Common myeloid progenitor, CD34-positive (primary cell): Measurements from ENCODE around the gene C1orf50.
"Not testable (repeated sequence)": the region's sequence is repeated elsewhere in the genome, so short reads cannot be mapped to it uniquely, and the experiment has no call there.

ENCODE experiments used
- CTCF ChIA-PET: fragments of 350-600 bp; sonication (Branson Sonifier 250); formaldehyde crosslinking; loops from one replicate; lab custom pipeline; 2021; ENCODE audit warnings: antibody characterized with exemption; lab: Charles Lee
- POLR2A ChIA-PET: fragments of 350-600 bp; sonication (Branson Sonifier 250); formaldehyde crosslinking; loops from one replicate; lab custom pipeline; 2021; ENCODE audit warnings: antibody characterized with exemption; lab: Charles Lee
- DNase-seq, 3 donors: peaks; one replicate each; pipeline versions ENCODE4 v3.0.0 to v3.0.0-alpha.2; 2013
- H3K27ac ChIP-seq, 2 experiments: 1 replicate in 1 of 2; 2 replicates in 1 of 2; pipeline ENCODE4 v1.7.0; 2013; ENCODE audit warnings: inconsistent platforms in 2 of 2, low read length in 2 of 2, mild to moderate bottlenecking in 2 of 2, low read depth in 1 of 2, moderate library complexity in 1 of 2; ENCODE audit not compliant: severe bottlenecking in 2 of 2, insufficient read depth in 1 of 2, poor library complexity in 1 of 2
- H3K27me3 ChIP-seq, 5 experiments: replicated peaks in 2 of 5; 1 replicate in 3 of 5; 2 replicates in 2 of 5; pipeline versions ENCODE4 v1.6.1 to v1.7.0; 2013; ENCODE audit warnings: low read length in 4 of 5, mild to moderate bottlenecking in 2 of 5, moderate library complexity in 2 of 5, inconsistent platforms in 1 of 5; ENCODE audit not compliant: insufficient read depth in 5 of 5, control insufficient read depth in 4 of 5
- H3K36me3 ChIP-seq, 4 experiments: 1 replicate in 2 of 4; 2 replicates in 2 of 4; pipeline versions ENCODE4 v1.6.1 to v1.7.0; 2013; ENCODE audit warnings: low read length in 3 of 4, control low read depth in 1 of 4, mild to moderate bottlenecking in 1 of 4; ENCODE audit not compliant: control insufficient read depth in 4 of 4, insufficient read depth in 4 of 4
- H3K4me1 ChIP-seq, 4 experiments: 1 replicate in 3 of 4; 2 replicates in 1 of 4; pipeline versions ENCODE4 v1.6.1 to v1.7.1; 2013; ENCODE audit warnings: low read length in 3 of 4, mild to moderate bottlenecking in 3 of 4, control low read depth in 1 of 4, inconsistent platforms in 1 of 4, moderate library complexity in 1 of 4; ENCODE audit not compliant: control insufficient read depth in 4 of 4, insufficient read depth in 4 of 4; ENCODE audit errors: control extremely low read depth in 1 of 4
- H3K4me3 ChIP-seq, 7 experiments: 1 replicate in 4 of 7; 2 replicates in 3 of 7; pipeline versions ENCODE4 v1.5.1 to v1.7.0; 2013; ENCODE audit warnings: mild to moderate bottlenecking in 7 of 7, low read length in 6 of 7, moderate library complexity in 6 of 7, inconsistent platforms in 2 of 7, low read depth in 2 of 7, control low read depth in 1 of 7; ENCODE audit not compliant: insufficient read depth in 4 of 7, control insufficient read depth in 1 of 7; ENCODE audit errors: extremely low read depth in 1 of 7
- H3K9me3 ChIP-seq, 5 experiments: 1 replicate in 4 of 5; 2 replicates in 1 of 5; pipeline versions ENCODE4 v1.6.1 to v1.7.1; 2013; ENCODE audit warnings: low read length in 4 of 5, mild to moderate bottlenecking in 2 of 5, inconsistent platforms in 1 of 5, low read depth in 1 of 5, moderate library complexity in 1 of 5; ENCODE audit not compliant: control insufficient read depth in 4 of 5, insufficient read depth in 2 of 5; ENCODE audit errors: control extremely low read depth in 1 of 5
- WGBS: methylation state at CpG from one replicate; pipeline ENCODE4 v1.1.5; 2013; ENCODE audit not compliant: insufficient coverage; 5-methylcytosine and 5-hydroxymethylcytosine counted together

C1orf50 gene

GRCh38 chr1:42806593-42806992 is 39.5 kb downstream of the C1orf50 start:
- H3K4me3 ChIP-seq, result no peak overlapping the region
- CTCF ChIA-PET, result interaction anchor here (2.9 kb wide), 1 partner anchor 10 kb away, joined by 10 read pairs; the partner anchor contains the start of genes ERMAP and SVBP
- no peak overlapping the region for H3K27ac ChIP-seq
- no peaks in the 10 kb centered on the region for H3K27me3 ChIP-seq
- no peak for DNase-seq
- 100% methylated on average over 1 of the region's 5 CpGs for WGBS
- POLR2A ChIA-PET, result no interaction called here
- H3K9me3 ChIP-seq, result peaks cover 0 to 5% (median 0%) of the 10 kb centered on the region in 5 experiments
- H3K4me1 ChIP-seq, result no peaks in the 10 kb centered on the region
- H3K36me3 ChIP-seq, result peaks cover 2 to 12% (median 10%) of the 10 kb centered on the region in 4 experiments

- Histone ChIP-seq H3K4me1 (no peaks in the 10 kb centered on the region), H3K4me3 (no peak overlapping the region), H3K27ac (no peak overlapping the region), H3K9me3 (peaks cover 0 to 5% (median 0%) of the 10 kb centered on the region in 5 experiments), H3K36me3 (peaks cover 2 to 12% (median 10%) of the 10 kb centered on the region in 4 experiments), H3K27me3 (no peaks in the 10 kb centered on the region)
- ChIA-PET CTCF (interaction anchor here (2.9 kb wide), 1 partner anchor 10 kb away, joined by 10 read pairs; the partner anchor contains the start of genes ERMAP and SVBP), POLR2A (no interaction called here)
- DNase-seq, result no peak
Observed at GRCh38 chr1:42807056-42807668, 40.1 kb downstream of the C1orf50 start.

DNA sequence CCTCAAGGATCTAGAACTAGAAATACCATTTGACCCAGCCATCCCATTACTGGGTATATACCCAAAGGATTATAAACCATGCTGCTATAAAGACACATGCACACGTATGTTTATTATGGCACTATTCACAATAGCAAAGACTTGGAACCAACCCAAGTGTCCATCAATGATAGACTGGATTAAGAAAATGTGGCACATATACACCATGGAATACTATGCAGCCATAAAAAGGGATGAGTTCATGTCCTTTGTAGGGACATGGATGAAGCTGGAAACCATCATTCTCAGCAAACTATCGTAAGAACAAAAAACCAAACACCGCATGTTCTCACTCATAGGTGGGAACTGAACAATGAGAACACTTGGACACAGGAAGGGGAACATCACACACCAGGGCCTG is 47.8 kb downstream of the C1orf50 start:
- H3K27me3 ChIP-seq, H3K36me3 ChIP-seq, CTCF ChIA-PET, DNase-seq, H3K4me3 ChIP-seq, POLR2A ChIA-PET, H3K27ac ChIP-seq, H3K9me3 ChIP-seq: not testable (repeated sequence)
- peaks cover 10 to 21% (median 16%) of the 10 kb centered on the region in 4 experiments for H3K4me1 ChIP-seq
- no CpG with 5 or more reads among the region's 3 CpGs for WGBS

DNA sequence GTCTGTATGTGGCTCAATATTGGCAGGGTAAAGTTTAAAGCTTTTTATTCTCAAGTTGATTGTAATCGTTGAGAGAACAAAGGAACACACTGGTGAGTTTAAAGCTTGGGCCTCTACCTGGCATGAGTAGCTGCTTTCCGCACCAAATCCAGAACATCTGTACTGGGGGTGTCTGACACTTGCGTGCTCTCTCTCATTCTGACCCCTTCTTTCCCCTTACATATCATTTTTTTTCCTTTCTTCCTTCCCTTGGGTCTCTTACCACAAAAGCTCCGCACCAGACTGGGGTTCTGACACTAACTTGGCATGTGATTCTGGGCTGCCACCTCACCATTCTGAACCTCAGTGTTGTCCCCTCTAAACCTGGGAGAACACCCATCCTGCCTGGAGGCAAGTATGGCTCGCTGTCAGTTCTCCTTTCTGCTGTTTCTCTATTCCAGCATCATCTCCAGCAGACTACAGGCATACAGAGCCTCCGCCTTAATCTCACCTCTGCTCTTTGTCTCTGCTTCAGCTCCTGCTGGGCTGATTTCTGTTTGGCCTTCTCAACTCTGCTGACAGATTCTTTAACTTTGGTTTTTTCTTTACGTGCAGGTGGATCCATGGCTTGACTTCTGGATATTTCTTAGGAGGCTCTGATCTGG is 49.0 kb downstream of the C1orf50 start:
- peak; percentile 8 to 55 (median 42) for DNase-seq
- CTCF ChIA-PET, result interaction anchor here (1.4 to 2.7 kb wide), 2 partner anchors 8 to 259 kb away, joined by 3 to 10 read pairs; no protein-coding TSS in a partner anchor
- 28% methylated on average over 6 of the region's 7 CpGs for WGBS

DNA sequence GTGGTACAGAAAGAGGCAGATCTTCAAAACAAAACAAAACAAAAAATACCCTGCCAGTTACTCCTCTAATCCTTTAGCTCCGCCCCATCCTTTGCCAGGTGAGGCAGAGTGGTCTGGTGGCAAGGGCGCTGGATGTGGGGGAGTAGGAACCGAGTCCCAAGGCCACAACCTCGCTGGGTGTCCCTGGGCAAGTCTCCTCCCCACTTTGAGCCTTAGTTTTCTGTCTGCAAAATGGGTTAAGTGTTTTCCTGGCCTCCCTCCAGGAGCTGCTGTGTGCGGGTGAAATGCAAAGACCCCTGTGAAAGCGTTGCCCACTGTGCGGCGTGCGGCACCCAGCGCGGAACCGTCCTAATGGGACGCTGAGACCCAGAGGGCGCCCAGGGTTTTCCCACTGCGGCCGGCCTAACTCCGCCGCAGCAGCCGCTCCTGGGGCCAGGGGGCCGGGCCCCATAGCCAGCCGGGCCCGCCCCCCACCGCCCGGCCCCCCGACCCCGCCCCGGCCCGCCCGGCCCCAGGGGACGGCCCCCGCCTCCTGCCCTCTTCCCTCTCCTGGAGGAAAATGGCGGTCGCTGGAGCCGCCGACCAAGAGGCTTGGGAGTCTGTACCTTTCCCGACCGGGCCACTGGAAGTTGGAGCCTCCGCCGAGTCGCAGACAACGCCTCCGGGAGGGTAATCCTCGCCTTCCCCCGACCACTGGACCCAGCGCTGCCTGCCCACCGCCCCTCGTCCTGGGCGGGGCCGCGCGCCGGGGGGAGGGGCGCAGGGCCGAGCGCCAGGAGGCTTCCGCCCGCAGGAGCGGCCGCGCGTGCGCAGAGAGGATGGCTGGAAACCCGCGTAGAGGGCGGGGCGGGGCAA is 49.8 kb downstream of the C1orf50 start, which contains the start of the genes ERMAP and SVBP:
Gene ERMAP, plus strand, starts transcription at position 538 of the 855 bp plus-strand sequence. CDS start 13,327 bp downstream, outside the sequence.
Gene SVBP, minus strand, starts transcription at position 813 of the 855 bp plus-strand sequence. CDS start 853 bp downstream, outside the sequence.
- peaks cover 0 to 6% (median 0%) of the 10 kb centered on the region in 4 experiments for H3K36me3 ChIP-seq
- H3K4me3 ChIP-seq, result peak within 1 kb of the TSS; percentile 79 to 91 (median 82)
- CTCF ChIA-PET, result interaction anchor here (0.6 to 2.7 kb wide), 4 partner anchors 9 to 259 kb away, joined by 3 to 10 read pairs (median 3); partner anchors contain the start of genes C1orf50 and P3H1
- H3K27me3 ChIP-seq, result no peaks in the 10 kb centered on the region
- peaks cover 10 to 21% (median 16%) of the 10 kb centered on the region in 4 experiments for H3K4me1 ChIP-seq
- H3K9me3 ChIP-seq, result no peaks in the 10 kb centered on the region
- peak within 1 kb of the TSS; percentile 83 to 87 for H3K27ac ChIP-seq
- DNase-seq, result peak; percentile 82 to 91 (median 89)
- WGBS, result 0% methylated on average over 30 of the region's 66 CpGs
- POLR2A ChIA-PET, result interaction anchor here (0.6 to 1.5 kb wide), 4 partner anchors 30 to 602 kb away, joined by 3 read pairs; partner anchors contain the start of gene ZNF691

More for the DNA sequence above, 49.0 kb downstream of the C1orf50 start:
- Histone ChIP-seq H3K27me3 (no peaks in the 10 kb centered on the region), H3K9me3 (no peaks in the 10 kb centered on the region), H3K27ac (peak overlapping the region; percentile 56 to 80), H3K36me3 (peaks cover 0 to 6% (median 1%) of the 10 kb centered on the region in 4 experiments), H3K4me1 (peaks cover 10 to 21% (median 16%) of the 10 kb centered on the region in 4 experiments), H3K4me3 (peak overlapping the region; percentile 79 to 91 (median 82))
- POLR2A ChIA-PET, result interaction anchor here (0.6 to 1.5 kb wide), 5 partner anchors 30 to 603 kb away, joined by 3 read pairs; partner anchors contain the start of genes C1orf50, P3H1 and ZNF691

- no peaks in the 10 kb centered on the region for H3K9me3 ChIP-seq
- CTCF ChIA-PET, result interaction anchor here (0.6 to 2.7 kb wide), 3 partner anchors 9 to 50 kb away, joined by 3 to 10 read pairs (median 3); partner anchors contain the start of genes C1orf50 and P3H1
- peak overlapping the region in 6 of 7 experiments; percentile 59 to 91 (median 82) for H3K4me3 ChIP-seq
- peak overlapping the region in 1 of 2 experiments; percentile 87 for H3K27ac ChIP-seq
- peaks cover 0 to 6% (median 0%) of the 10 kb centered on the region in 4 experiments for H3K36me3 ChIP-seq
- POLR2A ChIA-PET, result interaction anchor here (1.0 to 1.5 kb wide), 2 partner anchors 29 to 33 kb away, joined by 3 read pairs; partner anchors contain the start of gene ZNF691
- 0% methylated on average over 9 of the region's 13 CpGs for WGBS
- H3K27me3 ChIP-seq, result no peaks in the 10 kb centered on the region
- peaks cover 10 to 22% (median 17%) of the 10 kb centered on the region in 4 experiments for H3K4me1 ChIP-seq
- DNase-seq, result no peak
Observed at GRCh38 chr1:42817440-42817767, 50.4 kb downstream of the C1orf50 start.
